Panc1 (cell line): ENCODE results near the gene WNT3A. TPM values are rescaled to one million over a fixed set of nuclear protein-coding genes. Genes with fewer than 3 reads are reported as not detected.

ENCODE experiments used
- ATAC-seq: fragments of 200-7000 bp; cut with Tn5 transposase; 2 replicates; pipeline ENCODE4 v1.9.1; 2020; ENCODE audit warnings: mild to moderate bottlenecking, moderate library complexity
- BruUV-seq: library from RNA; stranded (reverse); fragments of 400-500 nt; replicated peaks from 2 replicates; lab custom pipeline; 2021; lab: Mats Ljungman, UMichigan
- CTCF ChIA-PET: fragments of 300-600 bp; sonication (Branson Sonifier 250); formaldehyde crosslinking; loops from one replicate; lab custom pipeline; 2022; ENCODE audit warnings: antibody characterized with exemption; lab: Charles Lee
- POLR2A ChIA-PET: fragments of 300-600 bp; sonication (Branson Sonifier 250); formaldehyde crosslinking; loops from one replicate; lab custom pipeline; 2022; ENCODE audit warnings: antibody characterized with exemption; lab: Charles Lee
- DNase-seq: peaks from one replicate; pipeline ENCODE4 v3.0.0-alpha.2; 2010; ENCODE audit warnings: low read depth, low spot score
- H3K27ac ChIP-seq: 2 replicates; pipeline ENCODE4 v1.5.1; 2011; ENCODE audit warnings: mild to moderate bottlenecking, low read length, inconsistent platforms
- H3K27me3 ChIP-seq: fragments of 200-500 bp; sonication (Bioruptor generic); 2 replicates; pipeline ENCODE4 v1.6.0; 2014; ENCODE audit warnings: low read length, inconsistent platforms; ENCODE audit not compliant: control insufficient read depth, insufficient read depth
- H3K36me3 ChIP-seq: fragments of 200-500 bp; sonication (Bioruptor generic); 2 replicates; pipeline ENCODE4 v1.5.1; 2014; ENCODE audit warnings: inconsistent platforms, mild to moderate bottlenecking, low read length, moderate library complexity; ENCODE audit not compliant: control insufficient read depth, insufficient read depth
- H3K4me1 ChIP-seq: 2 replicates; pipeline ENCODE4 v1.5.1; 2011; ENCODE audit warnings: inconsistent platforms, mild to moderate bottlenecking, low read length, moderate library complexity; ENCODE audit not compliant: control insufficient read depth, insufficient read depth
- H3K4me3 ChIP-seq, 2 experiments: 2 replicates each; pipeline ENCODE4 v1.5.1; 2011 to 2012; ENCODE audit warnings: low read depth in 2 of 2, low read length in 2 of 2, mild to moderate bottlenecking in 2 of 2, inconsistent platforms in 1 of 2, moderate library complexity in 1 of 2
- H3K9me3 ChIP-seq: fragments of 200-500 bp; sonication (Bioruptor generic); 2 replicates; pipeline ENCODE4 v1.5.1; 2014; ENCODE audit warnings: low read depth, mild to moderate bottlenecking, inconsistent platforms, low read length, moderate library complexity; ENCODE audit not compliant: control insufficient read depth, insufficient read depth
- CTCF ChIP-seq: fragments of 450-650 bp; IDR thresholded peaks from 2 replicates; pipeline ENCODE4 v1.5.1; 2017; ENCODE audit warnings: mild to moderate bottlenecking
- POLR2AphosphoS5 ChIP-seq: IDR thresholded peaks from 2 replicates; pipeline ENCODE4 v1.6.1; 2012; ENCODE audit warnings: mild to moderate bottlenecking, low read depth, low read length, moderate library complexity
- REST ChIP-seq, 2 experiments: IDR thresholded peaks; 2 replicates each; pipeline ENCODE4 v1.6.1; 2011 to 2012; ENCODE audit warnings: low read depth in 2 of 2, control low read depth in 1 of 2, low read length in 1 of 2, mild to moderate bottlenecking in 1 of 2, moderate library complexity in 1 of 2; ENCODE audit not compliant: insufficient read depth in 1 of 2
- SIN3A ChIP-seq: IDR thresholded peaks from 2 replicates; pipeline ENCODE4 v1.6.1; 2012; ENCODE audit warnings: low read depth, mild to moderate bottlenecking, low read length, moderate library complexity, borderline replicate concordance; ENCODE audit not compliant: insufficient read depth
- TCF7L2 ChIP-seq: IDR thresholded peaks from 2 replicates; pipeline ENCODE4 v1.6.1; 2011; ENCODE audit warnings: mild to moderate bottlenecking, low read depth, low read length, inconsistent platforms
- in situ Hi-C: cut with HindIII; loops from 2 replicates; pipeline ENCODE4 v1.10.0; 2016; ENCODE audit warnings: low sequenced_read_pairs, low pct_unique_long_range_greater_than_20kb
- intact Hi-C: fragments of 100-400 bp; cut with micrococcal nuclease; formaldehyde crosslinking; loops from one replicate; pipeline ENCODE4 v1.10.0; 2022; ENCODE audit not compliant: unreplicated experiment
- total RNA-seq: library from RNA; stranded (reverse); gene quantifications from one replicate; pipeline ENCODE4 v1.2.1, GENCODE V29; 2021; ENCODE audit not compliant: unreplicated experiment

The WNT3A gene
- total RNA-seq, 1 experiment from 2014 or later = not detected

- POLR2A ChIA-PET = no interaction called here
- in situ Hi-C loops = no loop called here
- Histone ChIP-seq H3K9me3 (no peaks in the 10 kb centered on the region), H3K27ac (no peak overlapping the region), H3K36me3 (no peaks in the 10 kb centered on the region), H3K27me3 (no peaks in the 10 kb centered on the region), H3K4me3 (no peak overlapping the region), H3K4me1 (no peaks in the 10 kb centered on the region)
- no TSS peak for BruUV-seq
- ATAC-seq (no peak), DNase-seq (no peak)
- no peak for TF ChIP-seq POLR2AphosphoS5
- no peak for TF ChIP-seq TCF7L2
- CTCF ChIA-PET = no interaction called here
- intact Hi-C loops = no loop called here
Observed at GRCh38 chr1:228015276-228016180, 8.7 kb downstream of the WNT3A start.

GRCh38 chr1:228016181-228016510 is 9.3 kb downstream of the WNT3A start:
- H3K27me3 ChIP-seq = no peaks in the 10 kb centered on the region
- CTCF ChIA-PET = no interaction called here
- DNase-seq = no peak
- intact Hi-C loops (no loop called here), in situ Hi-C loops (no loop called here)
- no peaks in the 10 kb centered on the region for H3K36me3 ChIP-seq
- POLR2A ChIA-PET = no interaction called here
- no peaks in the 10 kb centered on the region for H3K9me3 ChIP-seq
- ATAC-seq = no peak
- no peaks in the 10 kb centered on the region for H3K4me1 ChIP-seq
- no peak overlapping the region for H3K4me3 ChIP-seq
- no TSS peak for BruUV-seq
- no peak overlapping the region for H3K27ac ChIP-seq
- TF ChIP-seq TCF7L2 (no peak), SIN3A (no peak), REST (IDR thresholded peaks at IDR 0.05; ENCODE audit: insufficient read depth in 1 of 2, low read depth in 2 of 2, low read length in 1 of 2) (no peak), POLR2AphosphoS5 (no peak), CTCF (no peak)
